HEK293T (cell line): ENCODE data around the gene XDH.

Experiments
- ARNT ChIP-seq: fragments of 450-650 bp; IDR thresholded peaks from 2 replicates; pipeline ENCODE4 v1.6.1; 2017; ENCODE audit warnings: mild to moderate bottlenecking
- BHLHE40 ChIP-seq: fragments of 450-650 bp; IDR thresholded peaks from 2 replicates; pipeline ENCODE4 v1.6.1; 2016; ENCODE audit warnings: mild to moderate bottlenecking, moderate library complexity, borderline replicate concordance
- ELF4 ChIP-seq: fragments of 450-650 bp; IDR thresholded peaks from 2 replicates; pipeline ENCODE4 v1.6.1; 2017; ENCODE audit warnings: antibody characterized with exemption
- FOXK2 ChIP-seq: fragments of 450-650 bp; IDR thresholded peaks from 2 replicates; pipeline ENCODE4 v1.6.1; 2016; ENCODE audit warnings: mild to moderate bottlenecking
- L3MBTL2 ChIP-seq: fragments of 450-650 bp; conservative IDR thresholded peaks from 2 replicates; pipeline ENCODE4 v1.6.1; 2016; ENCODE audit warnings: mild to moderate bottlenecking
- LEF1 ChIP-seq: fragments of 450-650 bp; IDR thresholded peaks from 2 replicates; pipeline ENCODE4 v1.6.1; 2017; ENCODE audit warnings: mild to moderate bottlenecking, borderline replicate concordance
- SP1 ChIP-seq: fragments of 450-650 bp; IDR thresholded peaks from 2 replicates; pipeline ENCODE4 v1.6.1; 2017
- SUZ12 ChIP-seq: fragments of 450-650 bp; IDR thresholded peaks from 2 replicates; pipeline ENCODE4 v1.6.1; 2016; ENCODE audit warnings: mild to moderate bottlenecking
- TARDBP ChIP-seq: fragments of 450-650 bp; IDR thresholded peaks from 2 replicates; pipeline ENCODE4 v1.6.1; 2016
- ZNF384 ChIP-seq: fragments of 450-650 bp; IDR thresholded peaks from 2 replicates; pipeline ENCODE4 v1.6.1; 2016

DNA sequence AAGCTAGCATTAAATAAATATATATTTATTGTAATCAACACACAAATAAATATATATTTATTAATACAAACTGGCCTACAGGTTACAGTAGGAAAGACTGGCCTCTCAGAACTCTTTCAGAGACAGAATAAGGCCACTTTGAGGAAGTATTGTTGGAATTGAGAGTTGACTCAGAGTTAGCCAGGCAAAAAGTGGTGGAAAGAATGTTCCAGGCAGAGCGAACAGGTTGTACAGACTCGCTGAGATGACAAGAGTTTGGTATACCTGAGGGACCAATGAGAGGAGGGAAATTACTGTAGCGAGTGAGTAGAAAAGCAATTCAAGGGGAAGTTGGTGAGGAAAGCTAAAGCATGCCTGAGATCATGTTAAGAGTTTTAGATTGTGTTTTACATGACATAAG, 19.0 kb upstream of the XDH start:
- no peak for TF ChIP-seq LEF1
- TF ChIP-seq FOXK2, result no peak
- no peak for TF ChIP-seq SUZ12
- TF ChIP-seq L3MBTL2, result no peak
- TF ChIP-seq ELF4, result no peak
- no peak for TF ChIP-seq TARDBP
- TF ChIP-seq ZNF384, result no peak
- no peak for TF ChIP-seq BHLHE40
- no peak for TF ChIP-seq SP1
- no peak for TF ChIP-seq ARNT
